ENCODE data around the gene CPT1B.
"Not testable (repeated sequence)": the region's sequence is repeated elsewhere in the genome, so short reads cannot be mapped to it uniquely, and the experiment has no call there.

- not testable (repeated sequence) for TF ChIP-seq POLR2A (IDR thresholded peaks at IDR 0.05; ENCODE audit: low read depth); POLR2AphosphoS5 (IDR thresholded peaks at IDR 0.05); EP300 (IDR thresholded peaks at IDR 0.05)
- TF ChIP-seq, protein P1, sequence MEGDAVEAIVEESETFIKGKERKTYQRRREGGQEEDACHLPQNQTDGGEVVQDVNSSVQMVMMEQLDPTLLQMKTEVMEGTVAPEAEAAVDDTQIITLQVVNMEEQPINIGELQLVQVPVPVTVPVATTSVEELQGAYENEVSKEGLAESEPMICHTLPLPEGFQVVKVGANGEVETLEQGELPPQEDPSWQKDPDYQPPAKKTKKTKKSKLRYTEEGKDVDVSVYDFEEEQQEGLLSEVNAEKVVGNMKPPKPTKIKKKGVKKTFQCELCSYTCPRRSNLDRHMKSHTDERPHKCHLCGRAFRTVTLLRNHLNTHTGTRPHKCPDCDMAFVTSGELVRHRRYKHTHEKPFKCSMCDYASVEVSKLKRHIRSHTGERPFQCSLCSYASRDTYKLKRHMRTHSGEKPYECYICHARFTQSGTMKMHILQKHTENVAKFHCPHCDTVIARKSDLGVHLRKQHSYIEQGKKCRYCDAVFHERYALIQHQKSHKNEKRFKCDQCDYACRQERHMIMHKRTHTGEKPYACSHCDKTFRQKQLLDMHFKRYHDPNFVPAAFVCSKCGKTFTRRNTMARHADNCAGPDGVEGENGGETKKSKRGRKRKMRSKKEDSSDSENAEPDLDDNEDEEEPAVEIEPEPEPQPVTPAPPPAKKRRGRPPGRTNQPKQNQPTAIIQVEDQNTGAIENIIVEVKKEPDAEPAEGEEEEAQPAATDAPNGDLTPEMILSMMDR (IDR thresholded peaks at IDR 0.05): not testable (repeated sequence)
Observed at GRCh38 chr22:50520184-50520583, 58.0 kb downstream of the CPT1B start.

All from esophagus muscularis mucosa (tissue), 4 donors.